ENCODE data around the gene ZC3H12D. TPM values are rescaled to one million over a fixed set of nuclear protein-coding genes. Genes with fewer than 3 reads are reported as not detected.

Gene ZC3H12D
- total and polyA plus RNA-seq, 2 of the 13 experiments (the other 11 are each of a cell fraction or from before 2014, with no cell fraction given) = 1.2 to 2.7 TPM

- BruUV-seq (replicated peaks) = no TSS peak
- Histone ChIP-seq H3K27ac (ENCODE audit: extremely low read length, insufficient read depth, low read length) (no peak overlapping the region), H3K9me3 (ENCODE audit: low read length) (no peaks in the 10 kb centered on the region), H3K79me2 (ENCODE audit: insufficient read depth, low read length) (no peaks in the 10 kb centered on the region), H3K36me3 (replicated peaks in 1 of 2; ENCODE audit: control insufficient read depth in 1 of 2, insufficient read depth in 2 of 2, low read length in 2 of 2) (no peaks in the 10 kb centered on the region), H4K20me1 (ENCODE audit: insufficient read depth, low read length) (no peaks in the 10 kb centered on the region), H3K27me3 (ENCODE audit: control insufficient read depth in 1 of 2, insufficient read depth in 2 of 2, low read length in 2 of 2) (no peaks in the 10 kb centered on the region), H2AFZ (ENCODE audit: low read length) (no peak overlapping the region), H3K4me3 (replicated peaks in 1 of 3; ENCODE audit: insufficient read depth in 1 of 3, low read depth in 2 of 3, low read length in 3 of 3) (no peak overlapping the region), H3K4me2 (ENCODE audit: low read depth, low read length) (no peak overlapping the region), H3K4me1 (ENCODE audit: insufficient read depth, low read length) (peaks cover 34% of the 10 kb centered on the region), H3K9ac (ENCODE audit: insufficient read depth, low read depth, low read length) (no peak overlapping the region)
- intact Hi-C loops (cut with micrococcal nuclease; ENCODE audit: unreplicated experiment) = loop anchor here (1.0 kb wide), 1 partner anchor 30 kb away; no protein-coding TSS in a partner anchor
- ChIA-PET CTCF (ENCODE audit: low intra/inter-chr PET ratio, low total read pairs) (no interaction called here), POLR2A (no interaction called here)
- FAIRE-seq (no peak), ATAC-seq (no peak), DNase-seq (ENCODE audit: low spot score) (no peak)
- TF ChIP-seq KDM4B (CRISPR knock-in tag; IDR thresholded peaks at IDR 0.05) (no peak), SCMH1 (CRISPR knock-in tag; IDR thresholded peaks at IDR 0.05; ENCODE audit: borderline replicate concordance) (no peak), ATF7 (IDR thresholded peaks at IDR 0.05) (no peak), ATF7 (CRISPR knock-in tag; IDR thresholded peaks at IDR 0.05) (no peak), ZNF207 (IDR thresholded peaks at IDR 0.05; ENCODE audit: borderline replicate concordance) (no peak)
- WGBS (ENCODE audit: low lambda C conversion rate) = 69% methylated on average over 1 of the region's 1 CpG
- in situ Hi-C loops (cut with HindIII; ENCODE audit: extremely low pct_ligation_motif_present, low pct_unique_long_range_greater_than_20kb) = loop anchor here (10.0 kb wide), 1 partner anchor 865 kb away; no protein-coding TSS in a partner anchor
Observed at GRCh38 chr6:149439626-149440025, 45.2 kb downstream of the ZC3H12D start.

- H3K4me3 ChIP-seq (replicated peaks in 1 of 3; ENCODE audit: insufficient read depth in 1 of 3, low read depth in 2 of 3, low read length in 3 of 3) = no peak overlapping the region
- no peaks in the 10 kb centered on the region for H3K9me3 ChIP-seq (ENCODE audit: low read length)
- whole genome bisulfite sequencing (ENCODE audit: low lambda C conversion rate) = 11% methylated on average over 3 of the region's 3 CpGs
- in situ Hi-C loops (cut with HindIII; ENCODE audit: extremely low pct_ligation_motif_present, low pct_unique_long_range_greater_than_20kb) = loop anchor here (10.0 kb wide), 1 partner anchor 864 kb away; no protein-coding TSS in a partner anchor
- H3K4me1 ChIP-seq (ENCODE audit: insufficient read depth, low read length) = peaks cover 29% of the 10 kb centered on the region
- FAIRE-seq (no peak), ATAC-seq (no peak), DNase-seq (ENCODE audit: low spot score) (no peak)
- H3K4me2 ChIP-seq (ENCODE audit: low read depth, low read length) = no peak overlapping the region
- intact Hi-C loops (cut with micrococcal nuclease; ENCODE audit: unreplicated experiment) = loop anchor here (1.0 kb wide), 1 partner anchor 30 kb away; no protein-coding TSS in a partner anchor
- no peak overlapping the region for H2AFZ ChIP-seq (ENCODE audit: low read length)
- no peaks in the 10 kb centered on the region for H3K79me2 ChIP-seq (ENCODE audit: insufficient read depth, low read length)
- no TSS peak for BruUV-seq (replicated peaks)
- ChIA-PET POLR2A (no interaction called here), CTCF (ENCODE audit: low intra/inter-chr PET ratio, low total read pairs) (no interaction called here)
- H4K20me1 ChIP-seq (ENCODE audit: insufficient read depth, low read length) = no peaks in the 10 kb centered on the region
- no peaks in the 10 kb centered on the region for H3K36me3 ChIP-seq (replicated peaks in 1 of 2; ENCODE audit: control insufficient read depth in 1 of 2, insufficient read depth in 2 of 2, low read length in 2 of 2)
- no peaks in the 10 kb centered on the region for H3K27me3 ChIP-seq (ENCODE audit: control insufficient read depth in 1 of 2, insufficient read depth in 2 of 2, low read length in 2 of 2)
- no peak overlapping the region for H3K27ac ChIP-seq (ENCODE audit: extremely low read length, insufficient read depth, low read length)
- TF ChIP-seq ZBTB46 (CRISPR knock-in tag; IDR thresholded peaks at IDR 0.05; ENCODE audit: borderline replicate concordance) (no peak), SMAD9 (CRISPR knock-in tag; IDR thresholded peaks at IDR 0.05) (no peak), FOXP1 (IDR thresholded peaks at IDR 0.05) (no peak), FOXP1 (CRISPR knock-in tag; IDR thresholded peaks at IDR 0.05) (no peak), TFAP4 (IDR thresholded peaks at IDR 0.05; ENCODE audit: borderline replicate concordance, low read depth) (no peak), ZNF704 (CRISPR knock-in tag; IDR thresholded peaks at IDR 0.05; ENCODE audit: borderline replicate concordance) (no peak), RARG (CRISPR knock-in tag; IDR thresholded peaks at IDR 0.05; ENCODE audit: low read depth) (no peak), CHCHD3 (CRISPR knock-in tag; IDR thresholded peaks at IDR 0.05) (no peak), ZNF768 (CRISPR knock-in tag; IDR thresholded peaks at IDR 0.05) (no peak), ZNF225 (CRISPR knock-in tag; IDR thresholded peaks at IDR 0.05) (no peak), KAT7 (CRISPR knock-in tag; IDR thresholded peaks at IDR 0.05; ENCODE audit: borderline replicate concordance) (no peak), SMARCC2 (IDR thresholded peaks at IDR 0.05) (no peak), ZFP82 (CRISPR knock-in tag; IDR thresholded peaks at IDR 0.05; ENCODE audit: borderline replicate concordance) (no peak)
- H3K9ac ChIP-seq (ENCODE audit: insufficient read depth, low read depth, low read length) = no peak overlapping the region
Observed at GRCh38 chr6:149438855-149439254, 46.0 kb downstream of the ZC3H12D start.

Data from HepG2 (cell line).